T-helper 1 cell (primary cell): Measurements from ENCODE around the gene AMMECR1.

Source experiments
- DNase-seq, 5 donors: peaks; one replicate each; pipeline ENCODE4 v3.0.0-alpha.2; 2012 to 2020

AMMECR1 gene

DNA sequence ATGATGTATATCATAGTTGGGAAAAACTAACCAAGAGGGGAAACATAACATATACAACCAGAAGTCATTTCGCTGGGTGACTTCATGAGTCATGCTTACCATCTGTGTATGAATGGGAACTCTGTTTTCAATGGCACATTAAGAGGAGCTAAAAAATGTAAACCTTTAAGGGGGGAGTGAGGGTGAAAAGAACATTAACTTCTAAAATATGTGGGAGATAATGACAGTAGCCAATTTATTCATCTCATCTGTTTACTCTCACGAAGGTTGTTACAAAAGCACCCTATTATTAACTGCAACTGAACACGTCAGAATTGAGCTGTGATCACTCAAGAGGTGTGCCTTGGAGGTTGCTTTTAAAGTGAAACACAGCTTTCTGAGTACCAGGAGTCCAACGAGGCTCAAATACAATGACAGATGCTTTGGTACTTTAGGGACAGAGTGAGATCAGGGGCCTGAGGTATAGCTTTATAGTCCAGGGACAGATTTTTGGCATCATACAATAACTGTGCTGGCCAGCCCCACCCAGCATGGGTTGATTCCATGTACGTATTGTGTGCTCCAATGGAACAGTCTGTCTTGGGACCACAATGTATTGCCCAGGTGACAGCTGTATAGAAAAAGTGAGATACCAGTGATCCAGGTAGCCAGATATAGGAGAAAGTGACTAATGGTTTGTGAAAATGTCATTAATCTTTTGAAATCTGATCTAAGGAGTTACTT, 107.3 kb downstream of the AMMECR1 start:
- DNase-seq, result no peak

DNA sequence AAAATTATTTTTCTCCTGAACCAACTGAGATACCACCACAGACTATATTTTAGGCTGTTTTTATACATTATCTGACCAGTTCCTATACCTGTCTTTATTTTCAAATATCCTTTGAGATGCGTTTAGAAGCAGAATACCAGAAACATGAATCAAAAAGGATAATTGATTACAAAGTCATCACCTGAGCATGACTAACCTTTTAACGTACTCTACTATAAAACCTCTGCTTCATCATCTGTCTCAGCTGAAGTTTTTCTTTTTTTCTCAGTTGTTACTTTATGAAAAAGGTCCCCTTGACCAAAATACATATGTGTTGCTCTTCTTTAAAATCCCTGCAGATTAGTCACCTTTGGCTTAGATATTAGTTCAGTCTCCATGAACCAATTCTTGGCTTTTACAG, 109.8 kb downstream of the AMMECR1 start:
- DNase-seq, result no peak

DNA sequence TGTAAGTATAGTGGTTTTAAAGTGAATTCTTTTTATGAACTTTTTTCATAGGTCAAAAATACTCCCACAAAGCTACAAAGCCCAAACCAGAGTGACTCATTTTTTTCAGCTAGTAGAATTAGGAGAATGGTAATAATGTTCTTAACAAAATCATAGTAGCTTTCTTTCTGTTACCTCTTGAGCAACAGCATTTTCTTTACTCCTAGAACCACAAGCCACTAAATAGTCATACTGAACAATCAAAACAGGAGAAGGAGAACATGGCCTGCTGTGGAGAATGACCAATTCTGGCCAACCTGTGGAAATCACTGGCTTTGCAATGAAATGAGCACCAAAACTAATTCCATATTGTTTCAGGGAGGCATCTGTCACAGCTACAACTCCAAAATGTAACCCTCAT, 112.9 kb downstream of the AMMECR1 start:
- DNase-seq, result no peak

DNA sequence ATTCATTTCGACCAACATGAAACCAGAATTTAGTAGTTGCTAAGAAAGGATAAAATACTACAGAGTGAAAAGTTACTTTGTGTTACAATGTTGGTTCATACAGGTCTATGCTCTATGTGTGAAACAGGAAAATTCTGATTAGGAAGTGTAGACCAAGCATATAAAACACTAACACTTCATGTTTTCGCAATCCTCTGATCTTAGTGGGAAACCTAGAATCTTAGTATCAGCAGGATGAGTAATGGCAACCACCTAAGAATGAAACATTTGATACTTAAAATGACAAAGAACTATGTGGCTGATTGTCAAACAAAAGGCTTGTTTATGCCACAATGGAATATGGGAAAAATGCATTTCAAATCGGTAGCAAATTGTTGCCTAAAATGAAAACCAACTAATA, 116.1 kb downstream of the AMMECR1 start:
- DNase-seq, result no peak

DNA sequence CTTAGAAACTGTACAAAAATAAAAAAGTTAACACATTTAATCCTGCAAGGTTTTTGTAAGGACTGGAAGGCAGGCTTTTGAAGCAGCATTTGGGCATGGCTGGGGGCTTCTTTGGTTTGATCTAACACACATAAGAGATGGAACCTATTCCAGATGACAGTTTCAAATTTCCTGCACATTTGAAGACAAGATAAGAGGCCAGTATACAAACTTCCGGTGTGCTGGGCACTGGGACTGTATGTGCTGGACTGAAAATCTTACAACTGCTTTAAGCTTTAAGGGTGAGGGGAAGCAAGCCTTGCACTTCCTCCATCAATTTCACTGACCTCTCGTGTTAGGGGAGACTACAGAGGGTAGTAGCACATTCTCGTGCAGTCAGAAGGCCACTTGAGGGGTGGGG, 122.9 kb downstream of the AMMECR1 start:
- DNase-seq, result no peak

DNA sequence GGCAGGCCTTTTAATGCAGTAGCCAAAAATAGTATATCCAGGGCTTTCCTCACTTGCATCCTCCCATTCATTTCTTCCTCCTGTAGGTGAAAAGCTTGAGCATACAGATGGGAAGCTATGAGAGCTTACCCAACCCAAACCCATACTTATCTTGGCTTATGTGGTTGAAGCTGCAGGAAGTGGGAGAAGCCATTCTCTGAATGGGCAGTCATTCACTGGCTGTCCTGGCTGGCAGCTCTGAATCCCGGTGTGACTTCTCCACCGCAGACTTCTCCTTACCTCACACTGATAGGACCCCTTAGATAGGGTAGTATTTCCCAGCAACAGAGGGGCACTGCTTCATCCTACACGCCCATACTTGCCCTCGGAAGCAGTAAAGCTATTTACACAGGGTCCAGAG, 125.4 kb downstream of the AMMECR1 start:
- DNase-seq, result no peak

DNA sequence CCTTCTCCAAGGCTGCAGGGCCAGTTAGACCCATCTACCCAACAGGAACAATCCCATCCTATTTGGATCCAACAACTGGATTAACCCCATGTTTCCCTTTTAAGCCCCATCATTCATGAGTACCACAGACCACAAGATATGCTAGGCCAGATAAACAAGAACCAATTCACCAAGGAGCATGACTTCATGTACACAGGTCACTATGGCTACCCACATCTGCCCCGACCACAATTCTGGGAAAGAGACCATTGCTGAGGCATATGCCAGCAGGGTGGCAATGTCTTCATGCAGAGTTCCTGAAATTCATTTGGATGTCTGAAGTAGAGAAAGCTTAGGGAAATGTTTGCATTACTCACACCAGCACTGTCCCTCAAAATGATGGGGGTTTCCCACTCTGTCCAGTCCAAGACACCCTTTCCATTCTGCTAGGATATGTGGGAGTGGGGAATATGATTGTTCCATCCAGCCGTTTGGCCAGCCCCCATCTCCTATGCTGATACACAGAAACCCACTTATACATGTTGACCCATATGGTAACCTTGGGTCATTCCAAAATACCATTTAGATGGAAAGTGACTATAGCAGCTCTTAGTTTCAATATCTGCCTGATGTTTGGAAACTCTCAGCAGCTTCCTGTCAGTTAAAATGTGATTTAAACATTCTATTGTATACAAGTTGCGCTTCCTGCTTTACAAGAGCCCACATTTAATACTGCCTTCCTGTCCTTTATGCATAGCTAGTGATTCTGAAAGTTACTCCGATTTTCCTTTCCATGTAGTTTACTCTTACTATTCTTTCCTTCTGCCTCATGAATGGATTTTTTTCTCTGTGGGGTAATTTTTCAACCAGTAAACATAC, 129.0 kb downstream of the AMMECR1 start:
- peak in 1 of 5 donors; percentile 18 for DNase-seq

DNA sequence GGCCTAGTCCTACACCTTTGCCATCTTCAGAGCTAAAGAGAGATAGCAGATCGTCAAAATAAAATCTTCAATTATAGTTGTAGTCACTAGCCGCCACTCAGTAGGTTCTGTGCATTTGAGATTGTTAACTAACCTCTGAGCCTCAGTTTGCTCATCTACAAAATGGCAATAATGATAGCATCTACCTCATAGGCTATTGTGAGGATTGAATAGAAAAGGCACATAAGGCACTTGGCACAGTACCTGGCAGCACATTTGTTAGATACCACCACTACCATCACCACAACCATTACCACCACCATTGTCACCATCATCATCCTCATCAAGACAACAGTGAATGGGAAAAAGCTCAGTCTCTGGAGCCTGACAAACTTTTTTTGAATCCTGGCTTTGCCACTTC, 134.6 kb downstream of the AMMECR1 start:
- DNase-seq, result no peak

DNA sequence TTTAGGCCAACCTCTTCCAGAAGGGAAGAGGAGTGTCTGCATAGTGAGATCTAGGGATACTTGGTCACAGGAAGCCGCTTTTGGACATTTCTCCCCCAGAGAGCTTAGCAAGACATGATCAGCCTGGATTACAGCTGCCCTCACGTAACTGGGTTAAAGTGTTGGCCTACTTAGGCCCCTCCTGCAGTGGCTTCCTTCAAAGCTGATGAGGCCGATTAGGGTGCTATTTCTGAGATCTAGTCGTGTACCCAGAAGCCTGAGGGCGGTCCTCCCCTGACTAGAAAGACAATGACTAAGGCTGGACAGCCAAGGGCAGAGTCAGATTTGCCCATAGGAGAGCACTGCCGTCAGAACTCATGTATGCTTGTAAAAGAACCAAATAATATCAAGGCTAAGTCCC, 135.0 kb downstream of the AMMECR1 start:
- DNase-seq, result no peak

DNA sequence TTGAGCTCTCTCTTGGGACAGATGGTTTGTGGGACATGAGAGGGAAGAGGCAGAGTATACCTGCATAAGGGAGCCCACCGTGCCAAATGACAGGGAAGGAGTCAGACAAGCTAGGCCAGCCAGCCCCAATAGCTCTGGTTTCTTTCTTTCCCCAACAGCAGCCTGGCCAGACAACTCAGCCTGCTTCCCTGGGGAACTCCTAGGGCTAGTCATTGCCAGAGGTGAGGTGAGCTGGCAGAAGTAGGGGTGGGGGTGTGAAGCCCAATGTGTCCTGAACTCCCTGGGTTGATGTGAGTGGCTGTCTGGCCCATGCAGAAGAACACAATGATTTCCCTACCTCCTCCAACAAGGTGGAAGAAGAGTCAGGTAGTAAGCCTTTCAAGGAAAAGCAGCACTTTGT, 135.5 kb downstream of the AMMECR1 start:
- DNase-seq, result no peak

DNA sequence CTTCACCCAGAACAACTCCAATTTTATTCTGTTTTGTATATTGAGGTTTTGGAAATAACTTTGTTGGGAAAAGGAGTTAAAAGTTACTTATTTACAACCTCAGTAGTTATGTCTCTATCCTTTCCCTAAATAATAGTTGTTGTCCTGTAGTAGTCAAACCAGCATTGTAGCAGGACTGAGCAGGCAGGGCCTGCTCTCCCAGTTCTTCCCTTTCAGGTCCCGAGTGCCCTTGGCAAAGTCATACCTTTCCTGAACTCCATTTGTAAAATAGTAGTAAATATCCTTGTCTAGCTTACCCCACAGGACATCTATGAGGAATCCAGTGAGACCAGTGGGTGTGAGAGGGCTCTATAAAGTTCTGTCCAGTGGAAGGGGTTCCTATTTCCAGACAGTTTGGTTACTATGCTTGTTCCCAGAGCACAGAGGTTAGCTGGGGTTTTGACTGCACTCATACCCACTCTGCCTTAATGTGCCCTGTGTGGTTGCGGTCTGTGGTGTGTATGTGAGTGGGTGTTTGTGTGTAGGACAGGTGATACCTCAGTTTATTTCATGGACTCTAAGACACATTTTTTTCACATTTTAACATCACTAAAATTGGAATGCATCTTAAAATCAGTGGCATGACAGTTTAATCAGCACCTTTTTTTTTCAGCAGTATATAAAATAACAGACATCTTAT, 136.3 kb downstream of the AMMECR1 start:
- DNase-seq, result no peak

DNA sequence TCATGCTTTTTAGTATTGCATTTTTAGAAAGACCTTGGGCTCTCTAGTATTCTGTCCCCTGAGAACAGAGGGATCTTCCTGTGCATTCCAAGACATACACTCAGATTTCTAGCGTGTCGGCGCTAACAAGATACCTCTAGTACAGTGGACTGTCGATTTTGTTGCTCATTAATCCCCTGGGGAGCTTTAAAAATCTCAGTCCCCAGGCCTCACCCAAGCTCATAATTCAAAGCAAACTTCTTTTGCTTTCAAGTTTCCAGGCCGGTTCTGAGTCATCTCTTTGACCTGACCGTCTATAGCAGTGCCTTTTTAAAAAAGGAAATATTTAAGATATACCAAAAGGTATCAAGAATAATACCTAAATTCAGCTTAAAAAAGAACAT, 137.0 kb downstream of the AMMECR1 start:
- DNase-seq, result no peak

DNA sequence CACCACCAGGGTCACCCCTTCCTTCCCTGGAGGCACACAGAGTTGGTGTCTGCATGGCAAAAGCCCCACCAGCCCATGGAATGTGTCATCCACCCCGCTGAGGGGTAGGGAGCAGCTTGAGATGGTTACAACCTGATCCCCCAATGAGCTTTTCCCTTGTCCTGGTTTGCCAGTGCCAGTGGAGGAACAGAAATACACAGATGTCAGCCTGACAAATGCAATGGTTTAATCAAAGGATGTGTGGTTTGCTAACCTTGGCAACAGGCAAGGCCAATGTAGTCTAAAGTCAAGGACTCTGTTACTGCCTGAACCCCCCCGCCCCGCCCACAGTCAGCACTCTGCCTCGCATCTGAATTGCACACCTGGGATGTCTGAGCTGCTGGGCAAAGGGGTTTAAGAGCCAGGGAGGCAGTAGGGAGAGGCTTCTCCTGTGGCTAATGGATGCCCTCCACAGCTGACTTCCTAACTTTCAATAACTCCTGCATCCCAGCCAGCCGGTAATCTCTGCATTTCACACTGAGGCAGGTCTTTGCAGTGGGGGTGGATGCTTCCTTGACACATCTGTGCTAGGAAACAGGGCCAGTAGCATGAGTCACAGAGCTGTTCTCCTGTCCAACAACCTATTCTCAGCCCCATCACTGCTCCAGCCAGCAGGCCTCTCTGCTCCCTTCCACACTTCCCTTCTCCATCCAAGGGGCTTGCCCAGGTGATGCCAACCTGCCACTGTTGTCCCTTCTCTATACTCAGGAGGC, 137.5 kb downstream of the AMMECR1 start:
- DNase-seq, result no peak

DNA sequence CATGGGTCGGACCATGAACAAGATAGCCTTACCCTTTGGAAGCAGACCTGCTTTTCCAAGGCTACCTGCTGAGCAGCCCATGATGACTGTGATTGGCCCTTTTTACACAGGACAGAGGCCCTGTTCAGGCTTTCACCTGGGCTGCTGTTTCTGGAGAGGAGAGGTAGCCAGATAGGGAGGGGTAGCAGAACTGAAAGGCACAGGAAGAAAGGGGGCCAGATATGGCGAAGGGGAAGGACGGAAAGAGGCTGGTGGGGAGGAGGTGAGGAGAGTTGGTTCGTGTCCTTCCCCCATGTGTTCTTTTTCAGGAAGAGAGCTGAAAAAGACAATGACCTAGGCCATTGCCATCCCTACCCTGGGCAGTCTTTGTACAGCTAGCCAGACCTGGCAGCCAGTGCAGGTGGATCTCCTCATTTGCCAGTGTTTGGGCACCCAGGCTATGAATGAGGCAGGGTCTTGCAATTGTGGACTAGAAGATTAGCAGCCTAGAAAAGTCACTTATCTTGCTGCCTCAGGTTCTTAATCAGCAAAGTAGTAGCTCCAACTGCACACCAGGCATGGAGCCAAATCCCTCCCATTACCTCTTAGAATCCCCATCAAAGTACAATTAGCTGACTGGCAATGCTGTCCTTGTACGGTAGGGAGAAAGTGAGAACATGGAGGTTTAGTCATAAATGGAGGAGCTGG, 139.6 kb downstream of the AMMECR1 start:
- no peak for DNase-seq

DNA sequence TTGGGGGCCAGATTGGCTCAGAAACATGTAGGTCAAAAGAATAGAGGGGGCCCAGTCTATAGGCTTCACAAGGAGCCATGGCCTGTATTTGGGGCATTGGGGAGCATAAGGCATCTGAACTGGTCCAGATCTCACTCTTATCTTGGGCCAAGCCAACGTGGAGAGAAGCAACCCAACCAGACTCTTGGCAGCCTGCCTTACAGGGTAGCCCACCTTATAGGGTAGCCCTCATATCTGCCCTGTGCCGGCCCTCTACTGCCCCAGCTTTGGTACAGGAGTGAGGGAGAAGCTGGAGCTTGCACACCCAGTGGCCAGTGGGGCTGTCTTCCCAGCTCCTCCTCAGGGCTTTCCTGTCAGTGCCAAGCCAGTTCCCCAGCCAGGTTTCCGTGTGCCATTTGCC, 142.2 kb downstream of the AMMECR1 start:
- DNase-seq, result no peak

DNA sequence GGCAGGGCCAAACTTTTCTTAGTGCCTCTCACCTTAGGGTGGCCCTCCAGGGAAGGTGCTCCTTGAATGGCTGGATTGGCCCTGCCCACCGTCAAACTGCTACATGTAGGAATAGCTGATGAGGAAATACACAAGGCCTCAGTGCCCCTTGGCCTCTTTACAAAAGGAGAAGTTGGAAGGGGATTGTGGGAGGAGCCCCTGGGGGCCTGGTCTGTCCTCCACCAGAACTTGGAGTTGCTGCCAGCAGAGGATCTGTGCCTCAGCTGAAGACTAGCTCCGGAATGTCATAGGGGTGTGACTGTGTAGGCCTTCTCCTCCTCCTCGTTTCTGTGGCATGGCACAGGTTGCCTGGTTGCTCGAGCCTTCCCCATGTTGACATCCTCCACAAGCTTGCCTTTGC, 142.7 kb downstream of the AMMECR1 start:
- no peak for DNase-seq

DNA sequence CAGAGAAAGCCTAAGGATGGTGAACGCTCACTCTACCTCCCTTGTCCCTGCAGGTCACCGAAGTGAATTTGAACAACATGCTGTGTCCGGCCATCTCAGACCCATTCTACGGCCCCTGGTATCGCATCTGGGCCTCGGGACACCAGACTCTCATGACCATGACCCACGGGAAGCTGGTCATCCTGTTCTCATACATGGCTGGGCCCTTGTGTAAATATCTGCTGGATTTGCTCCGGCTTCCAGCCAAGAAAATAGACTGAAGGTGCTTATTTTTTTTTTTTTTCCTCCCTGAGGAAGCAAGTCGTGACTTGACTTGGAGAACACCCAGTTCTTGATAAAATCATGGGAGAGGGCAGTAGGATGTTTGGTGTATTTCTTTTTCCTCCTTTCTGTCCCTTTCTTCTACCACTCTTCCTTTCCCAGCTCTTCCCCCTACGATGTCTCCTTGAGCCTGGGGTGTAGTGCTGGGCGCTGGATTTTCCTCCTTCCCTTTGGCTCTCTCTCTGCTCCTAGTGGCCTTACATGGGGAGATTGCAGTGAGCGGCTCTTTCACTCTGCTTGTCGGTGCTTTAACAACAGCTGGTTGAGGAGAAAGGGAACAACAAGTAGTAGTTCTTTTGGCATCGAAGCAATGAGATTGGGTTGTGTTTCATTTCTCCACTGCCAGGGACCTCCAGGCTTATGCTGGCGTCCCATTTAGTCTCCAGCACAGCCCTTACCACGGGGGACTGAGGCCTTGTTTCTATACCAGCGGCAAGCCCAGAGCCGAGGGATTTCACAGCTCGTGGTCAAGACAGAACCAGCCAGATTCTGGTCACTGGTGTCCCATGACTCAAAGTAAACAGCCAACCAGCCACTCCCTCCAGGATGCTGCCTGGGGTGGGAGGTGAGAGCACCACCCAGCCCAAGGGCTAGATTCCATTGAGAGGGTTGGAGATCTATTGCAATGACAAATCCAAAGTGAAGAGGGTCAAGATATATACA, 144.4 kb downstream of the AMMECR1 start:
- no peak for DNase-seq

DNA sequence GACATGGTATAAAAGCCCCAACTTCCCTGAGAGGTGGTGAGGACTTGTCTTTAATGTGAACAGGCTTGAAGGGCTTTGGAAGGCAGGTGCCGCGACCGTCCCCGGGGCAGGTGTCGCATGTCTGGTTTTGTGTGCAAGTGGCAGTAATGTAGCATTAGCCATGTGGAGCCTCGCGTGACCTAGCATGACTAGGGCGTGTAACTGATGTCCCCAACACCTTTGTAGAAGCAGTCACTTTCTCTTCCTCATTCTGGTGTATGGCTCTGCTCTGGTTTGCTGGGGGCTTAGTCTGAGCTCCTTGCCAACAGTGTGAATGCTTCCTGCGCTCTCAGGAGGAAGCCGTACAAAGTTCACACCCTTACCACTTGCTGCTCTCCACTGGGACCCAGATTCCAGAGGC, 145.7 kb downstream of the AMMECR1 start:
- DNase-seq, result no peak

DNA sequence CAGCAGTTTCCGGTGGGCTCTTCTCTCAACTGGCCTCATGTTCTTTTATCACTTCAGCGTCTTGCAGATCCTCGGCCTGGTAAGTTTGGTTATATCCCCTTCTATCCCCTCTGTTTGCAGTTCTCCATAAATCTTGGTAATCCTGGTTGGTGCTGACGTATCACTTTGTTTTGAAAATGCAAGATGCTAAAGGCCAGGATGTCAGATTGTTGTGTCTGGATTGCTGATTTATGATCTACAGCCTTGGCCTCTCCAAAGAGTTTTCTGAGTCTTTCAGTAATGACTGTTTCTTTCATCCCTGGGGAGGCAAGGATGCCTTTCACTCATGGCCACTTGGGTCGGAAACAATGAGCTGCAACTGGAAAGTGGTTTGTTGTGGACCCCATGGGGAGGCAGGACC, 146.4 kb downstream of the AMMECR1 start:
- no peak for DNase-seq

DNA sequence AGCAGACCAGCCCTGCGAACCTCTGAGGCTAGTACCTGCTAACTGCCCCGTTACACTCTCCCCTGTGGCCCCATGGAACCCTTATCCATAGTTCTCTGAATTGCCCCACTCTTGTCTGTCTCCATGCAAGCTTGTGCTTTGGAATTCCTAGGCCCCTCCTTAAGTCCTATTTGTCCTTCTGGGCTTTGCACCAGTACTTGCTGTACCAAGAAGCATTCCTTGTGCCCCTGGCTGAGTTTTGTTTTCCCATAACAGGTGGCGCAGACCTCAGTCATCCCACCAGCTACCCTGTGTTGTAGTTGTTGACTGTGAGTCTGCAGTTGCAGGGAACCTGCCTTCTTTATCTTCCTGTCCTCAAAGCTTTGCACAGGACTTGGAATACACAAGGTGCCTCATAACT, 147.9 kb downstream of the AMMECR1 start:
- no peak for DNase-seq

DNA sequence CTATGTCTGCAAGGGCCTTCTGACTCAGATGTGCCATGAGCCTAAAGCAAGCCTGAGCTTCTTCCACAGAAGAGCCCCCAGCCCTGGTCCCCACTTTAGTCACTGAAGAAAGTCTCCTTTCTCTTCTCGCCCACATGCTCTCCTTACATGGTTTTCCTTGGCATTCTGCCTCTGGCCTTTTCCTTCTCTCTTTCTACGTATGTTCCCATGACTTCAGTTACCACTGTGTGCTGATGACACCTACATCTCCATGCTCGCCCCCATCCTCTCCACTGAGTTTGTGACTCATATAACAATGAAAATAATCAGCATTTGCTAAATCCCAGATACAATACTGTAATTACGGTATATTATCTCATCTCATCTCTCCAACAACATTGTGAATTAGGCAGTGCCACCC, 149.3 kb downstream of the AMMECR1 start:
- no peak for DNase-seq
